NCI-H2081 treated with DMSO at 0.1 percent for 48 hours (cell line): ENCODE data around the gene NFRKB.
A peak's percentile ranks its signal among the peaks of the same experiment; 100 is the strongest.
"Not testable (repeated sequence)": the region's sequence is repeated elsewhere in the genome, so short reads cannot be mapped to it uniquely, and the experiment has no call there.

Experiments used
- DNase-seq: peaks from one replicate; lab custom pipeline; 2025; lab: John Stamatoyannopoulos, UW

The NFRKB gene

GRCh38 chr11:129894278-129895125 lies 876 bp downstream of the NFRKB start:
- DNase-seq: no peak

- DNase-seq: no peak
These were observed 6.9 kb downstream of the NFRKB start for GRCh38 chr11:129888451-129888850.

- no peak for DNase-seq
These were observed 10.0 kb downstream of the NFRKB start for GRCh38 chr11:129885381-129885780.

- DNase-seq: no peak
These were observed 10.8 kb downstream of the NFRKB start for GRCh38 chr11:129884581-129884980.

- no peak for DNase-seq
These were observed 13.7 kb downstream of the NFRKB start for GRCh38 chr11:129881570-129882170.

- DNase-seq: no peak
These were observed 15.1 kb downstream of the NFRKB start for GRCh38 chr11:129880311-129880710.

DNA sequence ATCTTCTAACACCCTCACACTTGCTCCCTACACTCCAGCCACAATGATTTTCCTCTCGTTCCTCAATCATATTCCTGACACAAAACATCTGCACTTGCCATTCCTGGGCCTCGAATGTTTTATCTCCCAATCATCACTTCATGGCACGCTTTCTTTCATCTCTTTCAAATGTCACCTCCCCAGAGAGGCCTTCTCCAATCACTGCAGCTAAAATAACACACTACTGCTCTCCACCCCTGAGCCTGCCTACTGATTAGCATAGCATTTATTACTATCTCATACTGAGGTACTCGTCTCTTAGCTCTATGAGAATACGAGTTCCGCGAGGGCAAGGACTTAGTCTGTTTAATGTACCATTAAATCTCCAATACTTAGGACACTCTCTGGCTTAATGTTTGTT lies 23.5 kb downstream of the NFRKB start:
- no peak for DNase-seq

DNA sequence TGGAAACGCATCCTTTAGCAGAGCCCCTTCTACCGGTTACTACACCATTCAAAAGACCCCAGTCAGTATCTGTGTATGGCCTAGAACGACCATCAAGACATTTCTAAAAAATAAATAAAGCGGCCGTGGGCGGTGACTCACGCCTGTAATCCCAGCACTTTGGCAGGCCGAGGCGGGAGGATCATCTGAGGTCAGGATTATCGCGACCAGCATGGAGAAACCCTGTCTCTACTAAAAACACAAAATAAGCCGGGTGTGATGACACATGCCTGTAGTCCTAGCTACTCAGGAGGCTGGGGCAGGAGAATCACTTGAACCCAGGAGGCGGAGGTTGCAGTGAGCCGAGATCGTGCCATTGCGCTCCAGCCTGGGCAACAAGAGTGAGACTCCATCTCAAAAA lies 26.8 kb downstream of the NFRKB start:
- DNase-seq: not testable (repeated sequence)

GRCh38 chr11:129866311-129866710 lies 29.1 kb downstream of the NFRKB start:
- DNase-seq: no peak

GRCh38 chr11:129865701-129866100 lies 29.7 kb downstream of the NFRKB start:
- no peak for DNase-seq

DNA sequence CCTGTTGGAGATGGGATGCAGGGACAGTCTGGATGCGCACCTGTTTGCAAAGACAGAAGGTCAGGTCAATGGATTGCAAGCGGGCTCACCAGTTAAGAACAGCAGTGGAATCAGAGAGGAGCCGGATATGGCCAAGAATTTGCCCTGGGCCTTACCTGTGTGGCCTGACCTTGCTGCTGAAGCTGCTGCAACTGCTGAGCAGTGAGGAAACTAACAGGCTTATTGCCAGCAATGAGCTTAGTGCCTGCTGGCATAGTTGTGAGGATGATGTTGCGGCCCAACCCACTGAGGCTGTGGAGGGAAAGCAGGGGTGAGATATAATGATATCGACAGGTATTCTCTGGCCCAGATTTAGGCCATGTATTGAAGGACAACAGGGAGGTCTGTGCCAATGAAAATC lies 30.6 kb downstream of the NFRKB start:
- no peak for DNase-seq

DNA sequence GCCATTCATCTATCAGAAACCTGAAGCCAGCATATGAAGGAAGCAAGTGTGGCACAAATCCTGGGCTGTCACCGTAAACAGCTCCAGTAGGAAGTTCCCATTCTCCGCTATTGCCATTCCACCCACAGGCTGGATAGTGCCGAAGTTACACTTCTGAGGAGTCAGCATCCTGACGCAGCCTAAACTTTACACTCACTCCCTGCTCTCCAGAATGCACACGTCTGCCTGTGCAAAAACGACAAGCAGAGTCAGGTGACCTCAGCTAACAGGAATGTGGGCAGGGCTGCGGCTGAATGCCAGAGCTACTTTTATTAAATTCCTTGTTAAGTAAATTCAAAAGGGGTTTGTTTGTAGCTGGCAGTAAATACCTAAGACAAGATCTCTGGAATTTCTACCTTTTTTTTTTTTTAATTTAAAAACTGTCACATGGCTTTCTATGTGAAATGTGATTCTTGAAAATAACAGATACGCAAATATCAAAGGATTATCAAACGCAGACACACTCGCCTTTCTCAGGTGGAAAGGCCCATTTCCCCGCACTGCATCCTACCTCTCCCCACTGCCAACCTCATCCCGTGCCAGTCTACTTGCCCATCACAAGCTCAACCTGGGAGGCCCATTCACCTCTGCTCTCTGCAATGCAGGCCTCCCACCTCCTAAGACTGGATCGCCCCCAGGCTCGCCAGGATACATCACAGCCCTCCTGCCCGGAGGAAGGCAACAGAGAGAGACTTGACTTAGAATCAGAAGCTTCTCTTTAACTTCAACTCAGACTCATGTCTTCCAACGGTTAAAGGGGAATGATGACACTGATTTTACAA lies 33.5 kb downstream of the NFRKB start:
- no peak for DNase-seq

DNA sequence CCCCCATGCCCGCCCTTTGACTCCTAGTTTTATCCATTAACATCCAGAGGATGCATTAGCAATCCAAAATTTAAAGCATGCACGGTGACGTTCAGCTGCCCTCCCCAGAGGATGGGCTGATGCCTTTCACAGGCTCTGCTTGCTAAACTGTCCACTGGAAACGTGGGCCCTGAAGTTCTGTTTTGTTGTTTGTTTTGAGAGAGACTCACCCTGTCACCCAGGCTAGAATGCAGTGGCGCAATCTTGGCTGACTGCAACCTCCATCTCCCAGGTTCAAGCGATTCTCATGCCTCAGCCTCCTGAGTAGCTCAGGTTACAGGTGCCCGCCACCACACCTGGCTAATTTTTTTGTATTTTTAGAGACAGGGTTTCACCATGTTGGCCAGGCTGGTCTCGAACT lies 39.3 kb downstream of the NFRKB start:
- DNase-seq: no peak

DNA sequence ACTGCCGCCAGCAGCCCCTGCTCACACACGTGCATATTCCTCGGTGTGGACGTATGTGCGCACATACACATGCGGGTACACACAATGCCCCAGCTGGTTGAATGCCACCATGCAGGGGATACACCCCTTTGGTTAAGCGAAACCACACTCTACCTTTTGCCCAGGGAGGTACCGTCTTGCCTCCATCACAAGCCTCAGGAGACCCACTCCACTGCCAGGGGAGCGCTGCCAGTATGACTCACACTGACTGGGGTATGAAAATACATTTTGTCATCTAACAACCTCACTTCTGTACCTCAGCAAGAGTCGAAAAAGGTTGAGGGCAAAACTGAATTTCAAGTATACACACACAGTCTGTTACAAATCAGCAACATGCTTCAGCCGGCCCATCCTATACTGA lies 40.3 kb downstream of the NFRKB start:
- no peak for DNase-seq

DNA sequence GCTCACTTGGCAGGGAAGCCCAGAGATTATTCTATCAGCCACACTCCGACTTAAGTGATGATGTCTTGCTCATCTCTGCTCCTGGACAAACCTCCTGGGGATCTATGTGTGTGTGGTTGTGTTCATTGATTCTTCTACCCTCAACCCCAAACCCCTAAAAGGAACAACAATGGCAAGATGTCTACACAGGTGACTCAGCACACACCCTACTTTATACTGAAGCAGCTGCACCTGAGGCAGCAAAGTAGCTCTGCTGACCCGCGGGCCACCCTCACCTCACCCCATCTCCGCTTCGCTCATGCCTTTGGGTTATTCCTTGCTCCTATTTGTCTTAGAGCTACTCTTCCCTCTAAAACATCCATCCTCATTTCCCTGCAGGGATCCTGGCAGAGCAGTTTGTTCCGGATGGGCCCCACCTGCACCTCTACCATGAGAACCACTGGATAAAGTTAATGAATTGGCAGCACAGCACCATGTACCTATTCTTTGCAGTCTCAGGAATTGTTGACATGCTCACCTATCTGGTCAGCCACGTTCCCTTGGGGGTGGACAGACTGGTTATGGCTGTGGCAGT lies 41.1 kb downstream of the NFRKB start:
- DNase-seq: no peak

GRCh38 chr11:129853518-129854231 lies 41.7 kb downstream of the NFRKB start:
- DNase-seq: peak; percentile 93

- no peak for DNase-seq
These were observed 43.1 kb downstream of the NFRKB start for GRCh38 chr11:129852125-129852740.

GRCh38 chr11:129849447-129850130 lies 45.8 kb downstream of the NFRKB start:
- no peak for DNase-seq

DNA sequence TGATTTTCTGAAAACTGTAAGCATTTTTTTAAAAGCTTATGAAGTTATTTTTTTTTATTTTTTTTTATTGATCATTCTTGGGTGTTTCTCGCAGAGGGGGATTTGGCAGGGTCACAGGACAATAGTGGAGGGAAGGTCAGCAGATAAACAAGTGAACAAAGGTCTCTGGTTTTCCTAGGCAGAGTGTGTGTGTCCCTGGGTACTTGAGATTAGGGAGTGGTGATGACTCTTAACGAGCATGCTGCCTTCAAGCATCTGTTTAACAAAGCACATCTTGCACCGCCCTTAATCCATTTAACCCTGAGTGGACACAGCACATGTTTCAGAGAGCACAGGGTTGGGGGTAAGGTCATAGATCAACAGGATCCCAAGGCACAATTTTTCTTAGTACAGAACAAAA lies 48.0 kb downstream of the NFRKB start:
- not testable (repeated sequence) for DNase-seq

- peak; percentile 50 for DNase-seq
These were observed 48.7 kb downstream of the NFRKB start for GRCh38 chr11:129846508-129847335.
